Stimulated activated naive CD4-positive, alpha-beta T cell treated with Interleukin-2 at 50 U/mL for 16 hours (primary cell): ENCODE results near the gene CDH16.
"Not testable (repeated sequence)": the region's sequence is repeated elsewhere in the genome, so short reads cannot be mapped to it uniquely, and the experiment has no call there.

Source experiments
- DNase-seq: peaks from one replicate; lab custom pipeline; 2025; lab: John Stamatoyannopoulos, UW

CDH16 gene, protein sequence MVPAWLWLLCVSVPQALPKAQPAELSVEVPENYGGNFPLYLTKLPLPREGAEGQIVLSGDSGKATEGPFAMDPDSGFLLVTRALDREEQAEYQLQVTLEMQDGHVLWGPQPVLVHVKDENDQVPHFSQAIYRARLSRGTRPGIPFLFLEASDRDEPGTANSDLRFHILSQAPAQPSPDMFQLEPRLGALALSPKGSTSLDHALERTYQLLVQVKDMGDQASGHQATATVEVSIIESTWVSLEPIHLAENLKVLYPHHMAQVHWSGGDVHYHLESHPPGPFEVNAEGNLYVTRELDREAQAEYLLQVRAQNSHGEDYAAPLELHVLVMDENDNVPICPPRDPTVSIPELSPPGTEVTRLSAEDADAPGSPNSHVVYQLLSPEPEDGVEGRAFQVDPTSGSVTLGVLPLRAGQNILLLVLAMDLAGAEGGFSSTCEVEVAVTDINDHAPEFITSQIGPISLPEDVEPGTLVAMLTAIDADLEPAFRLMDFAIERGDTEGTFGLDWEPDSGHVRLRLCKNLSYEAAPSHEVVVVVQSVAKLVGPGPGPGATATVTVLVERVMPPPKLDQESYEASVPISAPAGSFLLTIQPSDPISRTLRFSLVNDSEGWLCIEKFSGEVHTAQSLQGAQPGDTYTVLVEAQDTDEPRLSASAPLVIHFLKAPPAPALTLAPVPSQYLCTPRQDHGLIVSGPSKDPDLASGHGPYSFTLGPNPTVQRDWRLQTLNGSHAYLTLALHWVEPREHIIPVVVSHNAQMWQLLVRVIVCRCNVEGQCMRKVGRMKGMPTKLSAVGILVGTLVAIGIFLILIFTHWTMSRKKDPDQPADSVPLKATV

DNA sequence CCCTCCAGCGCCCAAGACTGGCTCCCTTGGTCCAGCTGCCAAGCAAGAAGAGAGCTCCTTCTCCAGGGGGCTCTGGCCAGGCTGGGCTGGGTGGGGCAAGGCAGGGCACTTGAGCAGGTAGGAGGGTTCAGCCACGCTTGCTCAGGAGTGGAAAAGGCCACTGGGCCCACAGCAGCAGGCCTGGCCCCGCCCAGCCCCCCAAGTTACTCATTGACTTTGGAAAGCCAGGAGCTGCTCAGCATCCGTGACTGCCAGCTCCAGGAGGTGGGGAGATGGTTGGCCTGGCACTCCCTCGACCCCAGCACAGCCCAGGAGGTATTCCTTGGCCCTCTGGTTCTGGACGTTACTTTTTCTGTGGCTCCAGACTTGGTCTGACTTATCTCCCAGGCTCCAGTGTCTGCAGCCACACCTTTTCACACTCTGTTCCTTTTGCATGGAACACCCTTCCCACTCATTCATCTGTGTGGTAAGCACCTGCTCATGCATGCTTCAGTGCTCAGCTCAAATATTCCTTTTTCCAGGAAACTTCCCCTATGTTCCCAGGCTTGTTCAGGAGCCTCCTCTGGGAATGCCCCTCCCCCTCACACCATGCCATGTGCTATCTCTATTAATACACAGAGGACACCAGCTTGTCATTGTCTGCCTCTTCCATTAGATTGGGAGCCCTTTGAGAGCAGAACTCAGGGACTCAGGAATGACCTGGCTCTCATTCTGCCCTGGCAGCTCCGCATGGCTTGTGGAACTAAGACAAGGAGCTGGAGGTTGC lies at the start of gene CDH16:
Gene CDH16, minus strand, starts transcription at position 83 of the 766 bp plus-strand sequence. CDS start 820 bp downstream, outside the sequence.
- no peak for DNase-seq

DNA sequence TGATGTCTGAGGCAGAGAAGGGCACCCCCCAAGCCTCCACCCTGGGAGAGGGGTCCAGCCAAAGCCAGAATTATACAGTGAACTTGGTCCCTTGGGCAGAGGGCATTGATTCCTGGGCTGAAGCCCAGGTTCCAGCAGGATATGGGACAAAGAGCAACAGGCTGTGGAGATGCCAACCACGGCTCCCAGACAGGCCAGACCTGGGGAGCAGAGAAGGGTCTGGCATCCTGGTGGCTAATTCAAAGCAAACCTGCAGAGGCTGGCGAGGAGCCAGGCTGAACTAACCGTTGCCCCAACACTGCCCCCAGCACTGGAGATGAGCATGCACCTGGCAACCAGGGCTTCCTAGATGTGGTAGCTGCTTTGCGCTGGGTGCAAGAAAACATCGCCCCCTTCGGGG lies 45.4 kb upstream of the CDH16 start:
- no peak for DNase-seq

DNA sequence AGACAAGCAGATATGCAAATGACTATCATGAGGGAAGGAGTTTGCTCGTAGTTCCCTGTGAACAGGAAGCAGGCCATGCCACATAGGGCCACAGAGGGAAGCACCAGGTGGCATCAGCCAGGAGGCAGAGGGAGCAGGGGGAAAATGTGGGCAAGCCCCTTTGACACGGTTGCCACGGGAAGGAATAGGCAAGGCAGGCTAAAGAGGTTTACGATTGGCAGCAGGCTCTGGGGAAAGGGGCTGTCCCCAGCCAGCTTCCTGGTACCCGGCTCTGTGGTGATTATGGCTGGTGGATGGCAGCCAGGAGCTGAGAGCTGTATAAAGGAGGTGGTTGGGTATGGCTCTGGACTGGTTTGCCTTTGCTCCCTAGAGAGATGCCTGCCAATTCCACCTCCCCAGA lies 43.2 kb upstream of the CDH16 start:
- no peak for DNase-seq

DNA sequence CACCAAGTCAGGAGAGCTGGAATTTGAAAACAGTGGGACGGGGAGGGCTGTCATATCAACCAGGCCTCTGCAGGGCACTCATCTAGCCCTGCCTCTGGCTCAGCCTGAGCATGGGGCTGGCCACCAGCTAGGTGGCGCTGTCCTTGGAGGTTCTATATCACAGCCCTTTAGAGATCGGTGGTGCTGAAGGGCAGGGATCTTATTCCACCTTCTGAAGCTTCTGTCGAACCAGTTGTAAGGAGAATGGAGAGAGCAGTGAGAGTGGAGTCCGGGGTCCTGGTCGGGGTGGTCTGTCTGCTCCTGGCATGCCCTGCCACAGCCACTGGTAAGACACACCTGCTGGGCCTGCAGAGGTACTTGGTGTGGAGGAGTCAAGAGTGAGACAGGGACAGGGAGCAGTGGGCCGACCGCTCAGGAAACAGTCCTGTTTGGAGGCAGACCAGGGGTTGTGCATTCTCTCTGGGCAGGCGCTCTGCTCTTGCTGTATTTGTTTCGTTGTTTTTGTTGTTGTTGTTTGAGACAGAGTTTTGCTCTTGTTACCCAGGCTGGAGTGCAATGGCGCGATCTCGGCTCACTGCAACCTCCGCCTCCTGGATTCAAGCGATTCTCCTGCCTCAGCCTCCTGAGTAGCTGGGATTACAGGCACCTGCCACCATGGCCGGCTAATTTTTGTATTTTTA lies 42.5 kb upstream of the CDH16 start, which contains the start of gene CES3:
Gene CES3, plus strand, starts transcription at position 202 of the 680 bp plus-strand sequence. Its CDS starts 42 bp downstream, at position 244.
- DNase-seq, result peak; percentile 50

DNA sequence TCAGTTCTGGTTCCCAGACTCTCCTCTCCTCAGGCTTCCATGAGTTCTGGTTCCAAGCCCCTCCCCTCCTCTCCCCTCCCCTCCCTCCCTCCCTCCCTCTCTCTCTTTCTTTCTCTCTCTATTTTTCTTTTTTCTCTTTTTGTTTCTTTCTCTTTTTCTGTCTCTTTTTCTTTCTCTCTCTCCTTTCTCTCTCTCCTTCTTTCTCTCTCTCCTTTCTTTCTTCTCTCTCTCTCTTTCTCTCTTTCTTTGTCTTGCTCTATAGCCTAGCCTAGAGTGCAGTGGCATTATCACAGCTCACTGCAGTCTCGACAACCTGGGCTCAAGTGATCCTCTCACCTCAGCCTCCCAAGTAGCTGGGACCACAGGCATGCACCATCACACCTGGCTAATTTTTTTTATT lies 41.6 kb upstream of the CDH16 start:
- no peak for DNase-seq

DNA sequence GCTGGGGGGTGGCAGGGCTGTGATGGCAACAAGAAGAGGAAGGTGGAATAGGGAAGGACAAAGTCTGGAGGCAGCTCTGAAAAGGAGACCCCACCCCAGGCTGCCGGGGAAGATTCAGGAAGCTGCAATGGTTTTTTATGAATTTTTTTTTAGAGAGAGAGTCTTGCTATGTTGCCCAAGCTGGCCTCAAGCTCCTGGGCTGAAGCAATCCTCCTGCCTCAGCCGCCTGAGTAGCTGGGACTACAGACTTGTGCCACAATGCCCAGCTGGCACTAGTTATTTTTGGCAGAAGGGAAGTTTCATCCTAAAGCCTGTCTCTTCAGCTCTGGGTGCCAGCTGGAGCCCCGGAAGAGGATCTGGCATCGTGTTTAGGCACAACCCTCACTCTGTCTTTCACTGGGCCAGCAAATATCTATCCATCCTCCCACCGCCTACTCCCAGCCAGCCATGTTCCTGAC lies 41.0 kb upstream of the CDH16 start:
- no peak for DNase-seq

DNA sequence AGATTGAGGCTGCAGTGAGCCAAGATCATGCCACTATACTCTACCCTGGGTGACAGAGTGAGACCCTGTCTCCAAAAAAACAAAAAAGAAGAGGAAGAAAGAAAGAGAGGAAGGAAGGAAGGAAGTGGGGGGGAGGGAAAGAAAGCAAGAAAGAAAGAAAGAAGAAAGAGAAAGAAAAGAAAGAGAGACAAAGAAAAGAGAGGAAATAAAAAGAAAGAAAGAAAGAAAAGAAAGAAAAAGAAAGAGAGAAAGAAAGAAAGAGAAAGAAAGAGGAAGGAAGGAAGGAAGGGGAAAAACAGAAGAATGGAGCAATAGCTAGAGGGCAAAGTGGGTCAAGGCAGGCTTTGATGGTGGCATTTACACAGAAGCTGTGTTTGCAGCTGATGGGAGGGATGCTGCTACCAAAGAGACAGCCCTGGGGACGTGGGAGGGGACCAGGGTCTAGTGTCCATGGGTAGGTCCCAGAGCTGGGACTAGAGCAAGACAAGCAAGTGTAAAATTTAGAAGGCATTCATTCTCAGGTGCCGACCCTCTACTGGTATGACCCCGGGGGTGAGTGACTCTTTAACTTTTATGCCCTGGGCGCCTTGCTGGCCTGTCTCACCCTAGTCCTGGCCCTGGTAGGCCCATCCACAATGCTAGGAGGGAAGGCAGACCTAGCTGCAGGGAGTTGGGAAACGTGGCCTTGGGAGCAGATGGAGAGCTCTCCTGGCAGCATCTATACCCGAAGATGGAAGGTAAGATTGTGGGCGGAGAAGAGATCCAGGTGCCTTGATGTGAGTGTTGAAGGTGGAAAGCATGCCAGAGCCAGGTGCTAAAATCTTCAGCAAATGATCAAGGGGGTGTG lies 40.4 kb upstream of the CDH16 start:
- DNase-seq, result no peak

DNA sequence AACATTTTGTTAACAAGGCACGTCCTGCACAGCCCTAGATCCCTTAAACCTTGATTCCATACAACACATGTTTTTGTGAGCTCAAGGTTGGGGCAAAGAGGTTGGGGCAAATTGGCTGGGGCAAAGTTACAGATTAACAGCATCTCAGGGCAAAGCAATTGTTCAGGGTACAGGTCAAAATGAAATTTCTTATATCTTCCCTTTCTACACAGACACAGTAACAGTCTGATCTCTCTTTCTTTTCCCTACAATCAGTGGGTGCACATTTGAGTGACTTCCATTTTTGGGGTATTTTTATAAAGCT lies 37.4 kb upstream of the CDH16 start:
- not testable (repeated sequence) for DNase-seq

DNA sequence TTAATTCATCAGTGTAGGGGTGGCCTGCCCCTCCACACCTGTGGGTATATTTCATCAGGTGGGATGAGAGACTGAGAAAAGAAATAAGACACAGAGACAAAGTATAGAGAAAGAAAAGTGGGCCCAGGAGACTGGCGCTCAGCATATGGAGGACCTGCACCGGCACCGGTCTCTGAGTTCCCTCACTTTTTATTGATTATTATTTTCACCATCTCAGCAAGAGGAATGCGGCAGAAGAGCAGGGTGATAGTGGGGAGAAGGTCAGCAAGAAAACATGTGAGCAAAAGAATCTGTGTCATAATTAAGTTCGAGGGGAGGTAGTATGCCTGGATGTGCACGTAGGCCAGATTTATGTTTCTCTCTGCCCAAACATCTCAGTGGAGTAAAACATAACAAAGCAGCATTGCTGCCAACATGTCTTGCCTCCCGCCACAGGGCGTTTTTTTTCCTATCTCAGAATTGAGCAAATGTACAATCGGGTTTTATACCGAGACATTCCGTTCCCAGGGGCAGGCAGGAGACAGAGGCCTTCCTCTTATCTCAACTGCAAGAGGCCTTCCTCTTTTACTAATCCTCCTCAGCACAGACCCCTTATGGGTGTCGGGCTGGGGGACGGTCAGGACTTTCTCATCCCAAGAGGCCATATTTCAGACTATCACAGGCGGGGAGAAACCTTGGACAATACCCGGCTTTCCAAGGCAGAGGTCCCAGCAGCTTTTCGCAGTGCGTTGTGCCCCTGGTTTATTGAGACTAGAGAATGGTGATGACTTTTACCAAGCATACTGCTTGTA lies 36.9 kb upstream of the CDH16 start:
- DNase-seq, result not testable (repeated sequence)

DNA sequence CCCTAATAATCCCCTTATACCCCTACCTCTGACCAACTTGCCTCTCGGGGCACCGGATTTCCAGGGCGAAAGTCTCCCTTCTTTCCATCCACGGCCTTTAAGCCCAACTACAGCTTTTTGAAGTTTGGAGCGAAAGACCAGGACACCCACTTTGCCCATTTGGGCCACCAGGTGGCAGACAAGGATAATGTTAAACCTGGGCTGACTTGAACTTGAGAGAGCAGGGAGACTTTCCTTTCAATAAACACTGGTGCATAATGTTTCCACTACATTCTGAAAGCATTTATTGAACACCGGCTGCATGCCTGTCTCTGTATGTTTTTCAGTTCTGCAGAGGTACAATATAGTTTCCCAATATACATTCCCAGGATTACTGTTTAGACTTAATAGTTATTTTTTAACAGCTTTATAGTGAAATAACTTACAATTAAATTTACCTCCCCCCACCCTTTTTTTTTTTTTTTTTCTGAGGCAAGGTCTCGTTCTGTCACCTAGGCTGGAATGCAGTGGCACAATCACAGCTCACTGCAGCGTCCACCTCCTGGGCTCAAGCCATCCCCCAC lies 35.5 kb upstream of the CDH16 start:
- peak; percentile 65 for DNase-seq

DNA sequence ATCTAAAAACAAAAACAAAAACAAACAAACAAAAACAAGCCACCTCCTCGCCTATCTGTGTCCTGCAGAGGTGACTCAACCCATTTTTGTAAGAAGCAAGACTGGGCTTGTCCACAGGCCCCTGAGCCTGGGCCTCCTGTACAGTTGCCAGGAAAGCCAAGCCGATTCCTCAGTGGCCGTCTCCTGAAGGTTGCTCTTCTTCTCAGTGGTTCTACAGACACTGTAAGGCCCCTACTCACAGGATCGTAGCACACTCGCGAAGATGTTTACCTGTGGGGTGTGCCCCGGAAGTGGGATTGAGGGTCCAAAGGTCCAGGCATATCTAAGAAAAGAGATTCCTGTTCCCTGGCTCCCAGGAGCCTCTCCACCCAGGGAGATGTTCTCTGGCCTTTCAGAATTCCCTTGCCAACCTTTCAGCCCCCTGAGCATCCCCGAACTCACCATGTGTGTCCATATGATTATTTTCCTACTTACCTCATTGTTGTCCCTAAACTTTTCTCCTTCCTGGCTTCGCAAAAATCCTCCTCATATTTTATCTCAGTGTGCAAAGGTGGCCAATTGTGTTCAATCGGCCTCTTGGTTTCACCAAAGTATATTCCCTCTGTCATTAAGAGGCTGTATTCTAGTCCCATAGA lies 34.9 kb upstream of the CDH16 start:
- no peak for DNase-seq

DNA sequence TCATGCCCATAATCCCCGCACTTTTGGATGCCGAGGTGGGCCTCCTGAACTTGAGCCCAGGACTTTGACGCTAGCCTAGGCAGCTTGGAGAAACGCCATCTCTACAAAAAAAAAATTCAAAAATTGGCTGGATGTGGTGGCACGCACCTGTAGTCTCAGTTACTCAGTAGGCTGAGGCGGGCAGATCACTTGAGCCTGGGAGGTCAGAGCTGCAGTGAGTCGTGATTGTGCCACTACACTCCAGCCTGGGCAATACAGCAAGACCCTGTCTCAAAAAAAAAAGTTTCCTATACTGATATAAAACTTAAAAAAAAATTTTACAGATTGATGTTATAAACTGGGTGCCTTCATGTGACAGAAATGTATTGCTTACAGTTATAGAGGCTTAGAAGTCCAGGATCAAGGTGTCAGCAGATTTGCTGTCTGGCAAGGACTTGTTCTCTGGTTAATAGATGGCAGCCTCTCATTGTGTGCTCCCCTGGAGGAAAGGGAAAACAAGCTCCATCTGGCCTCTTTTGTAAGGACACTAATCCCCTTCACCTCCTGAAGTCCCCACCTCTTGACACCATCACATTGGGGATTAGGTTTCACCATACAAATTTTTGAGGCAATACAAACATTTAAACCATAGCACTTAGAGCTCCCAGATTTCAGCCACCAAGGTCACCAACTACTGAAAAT lies 33.9 kb upstream of the CDH16 start:
- no peak for DNase-seq

DNA sequence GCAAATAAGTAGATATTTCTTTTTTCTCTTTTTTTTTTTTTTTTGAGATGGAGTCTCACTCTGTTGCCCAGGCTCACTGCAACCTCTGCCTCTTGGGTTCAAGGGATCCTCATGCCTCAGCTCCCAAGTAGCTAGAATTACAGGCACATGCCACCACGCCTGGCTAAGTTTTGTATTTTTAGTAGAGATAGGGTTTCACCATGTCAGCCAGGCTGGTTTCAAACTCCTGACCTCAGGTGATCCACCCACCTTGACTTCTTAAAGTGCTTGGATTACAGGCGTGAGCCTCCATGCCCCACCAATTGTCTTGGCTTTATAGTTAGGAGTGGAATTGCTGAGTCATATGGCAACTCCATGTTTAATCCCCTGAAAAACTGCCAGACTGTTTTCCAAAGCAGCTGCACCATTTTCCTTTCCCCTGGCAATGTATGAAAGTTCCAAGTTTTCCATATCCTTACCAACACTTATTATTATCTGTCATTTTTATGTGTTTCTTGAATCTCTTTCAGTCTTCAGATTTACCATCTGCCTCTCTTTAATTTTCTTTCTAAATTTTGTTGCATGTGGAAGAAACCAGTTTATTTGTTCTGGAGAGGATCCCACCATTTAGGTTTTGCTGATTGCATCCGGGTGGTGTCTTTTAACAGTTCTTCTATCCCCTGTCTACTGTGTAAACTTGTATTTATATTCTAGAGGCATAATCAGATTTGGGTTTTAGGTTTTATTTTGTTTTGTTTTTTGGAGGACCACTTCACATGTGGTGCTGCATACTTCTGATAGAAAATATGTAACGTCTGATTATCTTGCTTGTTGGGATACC lies 32.5 kb upstream of the CDH16 start:
- no peak for DNase-seq

DNA sequence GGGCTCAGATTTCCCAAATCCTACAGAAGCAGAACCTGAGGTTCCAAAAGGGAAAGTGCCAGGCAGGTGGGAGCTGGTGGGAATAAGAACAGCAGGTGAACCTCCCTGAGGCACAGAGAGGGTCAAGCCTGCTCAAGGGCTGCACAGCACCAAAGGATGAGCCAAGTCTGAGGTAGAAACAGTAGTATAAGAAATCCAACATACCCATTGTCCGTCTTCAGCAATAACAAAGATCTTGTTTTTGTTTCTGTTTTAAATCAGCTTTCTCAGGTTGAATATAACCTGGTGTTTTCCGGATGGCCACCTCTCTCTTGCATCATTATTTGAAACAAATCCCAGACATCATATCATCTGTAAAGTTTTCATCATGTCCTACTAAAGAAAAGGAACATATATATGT lies 31.8 kb upstream of the CDH16 start:
- DNase-seq, result no peak

DNA sequence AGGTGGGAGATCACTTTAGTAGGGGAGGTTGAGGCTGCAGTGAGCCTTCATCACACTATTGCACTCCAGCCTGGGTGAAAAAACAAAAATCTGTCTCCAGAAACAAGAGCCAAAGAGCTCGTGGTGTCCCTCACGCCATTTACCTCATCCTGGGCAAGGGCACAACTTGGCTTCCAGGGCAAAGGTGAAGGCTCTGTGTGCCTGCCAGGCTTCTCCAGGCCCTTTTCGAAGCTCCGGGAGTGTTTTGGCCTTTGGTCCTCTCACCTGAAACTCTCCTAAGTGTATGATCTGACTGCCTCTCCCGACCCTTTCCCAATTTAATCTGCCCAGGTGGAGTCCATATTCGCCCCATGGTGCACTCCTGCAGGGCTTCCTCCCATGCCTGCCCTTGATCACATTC lies 30.8 kb upstream of the CDH16 start:
- no peak for DNase-seq

DNA sequence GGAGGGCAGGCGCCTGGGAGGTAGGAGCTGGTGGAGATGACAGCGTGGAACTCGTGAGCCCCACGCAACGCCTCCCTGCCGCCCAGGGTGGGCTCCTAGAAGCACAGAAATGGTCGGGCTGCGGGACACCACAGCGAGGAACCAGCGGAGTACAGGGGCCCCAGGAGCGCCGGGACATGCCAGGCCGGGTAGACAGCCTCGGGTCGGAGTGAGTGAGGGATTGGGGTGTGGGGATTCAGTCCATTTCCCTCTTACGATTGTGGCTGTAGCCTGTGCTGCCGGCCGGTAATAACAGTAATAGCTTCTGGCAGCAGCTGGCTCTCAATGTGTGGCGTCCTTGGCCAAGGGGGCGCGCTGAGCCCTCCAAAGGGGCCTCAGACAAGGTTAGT lies 30.1 kb upstream of the CDH16 start:
- DNase-seq, result no peak

DNA sequence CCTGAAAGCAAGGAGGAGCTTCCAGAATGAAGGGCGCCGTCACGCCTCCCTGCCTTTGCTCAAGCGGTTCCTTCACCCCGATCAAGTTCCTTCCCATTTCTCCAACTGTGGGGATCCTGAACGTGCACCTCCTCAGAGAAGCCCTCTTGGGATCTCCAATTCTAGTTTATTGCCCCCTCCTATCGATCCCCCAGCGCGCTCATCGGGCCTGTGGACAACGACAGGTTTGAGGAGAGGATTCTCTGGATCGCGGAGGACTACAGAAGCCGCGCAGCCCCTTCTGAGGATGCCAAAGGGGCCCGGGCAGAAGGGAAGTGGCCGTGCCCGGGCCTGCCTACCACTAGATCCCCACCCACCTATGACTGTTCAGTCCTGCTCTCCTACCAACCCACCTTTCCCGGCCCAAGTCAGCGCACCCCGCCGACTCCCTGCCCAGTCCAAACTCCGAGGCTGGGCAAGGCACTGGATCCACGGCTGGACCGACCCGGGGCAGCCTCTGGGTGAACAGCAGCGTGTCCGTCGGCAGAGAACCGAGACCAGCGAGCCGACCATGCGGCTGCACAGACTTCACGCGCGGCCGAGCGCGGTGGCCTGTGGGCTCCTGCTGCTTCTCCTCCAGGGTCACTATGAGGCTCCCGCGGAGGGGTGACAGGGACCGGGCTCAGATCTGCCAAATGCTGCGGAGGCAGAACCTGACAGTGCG lies 29.6 kb upstream of the CDH16 start:
- DNase-seq, result no peak
